ENCODE measurements around the gene TRAK1.
"Not testable (repeated sequence)": the region's sequence is repeated elsewhere in the genome, so short reads cannot be mapped to it uniquely, and the experiment has no call there.

The TRAK1 gene

DNA sequence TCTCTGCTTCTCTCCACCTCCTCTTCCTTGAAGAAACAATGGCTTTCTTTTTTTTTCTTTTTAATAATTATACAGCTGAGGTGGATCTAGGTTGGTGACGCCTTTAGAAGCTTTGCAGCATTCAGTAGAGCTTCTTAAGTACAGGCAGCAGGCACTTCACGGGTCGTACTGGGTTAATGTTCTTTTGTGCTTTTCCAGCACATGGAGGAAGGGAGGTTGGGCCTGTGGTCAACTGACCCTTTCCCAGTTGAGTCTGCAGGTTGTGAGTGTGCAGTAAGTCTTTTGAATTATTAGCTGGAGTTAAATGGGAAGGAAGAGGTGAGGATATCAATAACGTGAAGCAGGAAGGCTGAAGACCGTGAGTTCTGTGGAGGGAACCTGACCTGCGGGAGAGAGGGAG lies 7.0 kb downstream of the TRAK1 start:
- DNase-seq (ENCODE audit: low spot score): no peak

DNA sequence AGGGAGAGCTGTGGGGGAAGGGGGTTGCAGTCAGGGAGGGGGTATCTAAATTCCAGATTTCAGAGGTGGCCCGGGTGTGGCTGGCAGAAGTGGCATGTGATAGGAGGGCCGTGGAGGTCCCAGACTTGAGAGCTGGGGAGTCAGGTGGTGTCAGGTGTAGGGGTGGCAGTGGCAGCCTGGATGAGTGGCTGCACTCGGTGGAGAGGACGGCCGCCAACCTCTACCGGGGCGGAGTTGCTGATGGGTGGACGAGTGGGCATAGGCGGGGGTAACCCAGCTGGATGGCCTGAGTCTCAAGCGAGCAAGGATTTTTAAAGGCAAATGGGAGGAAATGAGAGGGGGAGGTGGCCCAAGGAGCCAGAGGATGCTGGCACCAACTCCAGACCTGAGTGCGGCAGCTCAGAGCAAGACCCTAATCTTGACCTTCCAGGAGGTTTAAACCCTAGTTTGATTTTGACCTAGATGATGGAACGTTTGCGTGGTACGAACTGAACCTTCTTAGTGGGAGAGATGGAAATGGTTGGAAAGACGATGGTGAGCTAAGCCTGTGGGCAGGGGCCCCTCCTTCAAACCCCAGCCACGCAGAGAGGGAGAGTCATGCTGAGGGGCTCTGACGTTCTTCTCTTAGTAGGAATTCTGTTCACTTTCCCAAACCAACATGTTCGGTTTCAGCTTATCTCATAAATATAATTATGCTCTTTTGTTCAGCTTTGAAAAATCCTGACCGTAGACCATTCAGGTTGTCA lies 8.0 kb downstream of the TRAK1 start:
- DNase-seq (ENCODE audit: low spot score): no peak

DNA sequence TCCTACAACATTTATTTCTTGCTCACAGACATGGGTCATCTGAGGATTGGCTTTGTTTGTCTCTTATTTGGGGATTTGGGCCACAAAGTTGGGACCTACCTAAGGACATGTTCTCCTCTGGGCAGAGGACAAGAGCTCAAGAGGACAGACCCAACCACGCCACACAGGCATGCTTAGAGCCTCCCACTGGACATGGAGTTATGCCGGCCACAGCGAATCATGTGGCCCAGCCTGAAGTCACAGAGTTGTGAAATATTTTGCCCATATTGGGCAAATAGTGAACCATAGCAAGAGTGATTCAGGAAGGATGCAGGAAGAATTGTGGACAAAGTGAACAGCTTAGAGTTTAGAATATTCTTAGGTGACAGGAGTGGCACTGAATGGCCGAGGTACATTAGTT lies 9.9 kb downstream of the TRAK1 start:
- no peak for DNase-seq (ENCODE audit: low spot score)

DNA sequence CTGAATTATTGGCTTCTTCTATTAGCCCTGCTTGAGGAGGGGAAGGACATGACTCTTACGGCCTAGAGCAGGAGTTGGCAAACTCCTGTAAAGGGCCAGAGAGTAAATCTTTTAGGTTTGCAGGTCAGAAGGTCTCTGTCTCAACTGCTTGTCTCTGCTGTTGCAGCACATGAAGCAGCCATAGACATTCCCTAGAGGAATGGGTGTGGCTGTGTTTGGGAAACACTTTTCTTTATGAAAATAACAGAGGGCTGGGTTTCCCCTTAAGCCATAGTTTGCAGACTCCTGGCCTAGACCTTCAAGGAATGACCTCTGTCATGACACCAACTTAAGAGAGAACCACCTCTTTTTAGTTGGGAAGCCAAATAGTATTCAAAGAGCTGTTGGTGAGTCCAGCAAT lies 10.3 kb downstream of the TRAK1 start:
- no peak for DNase-seq (ENCODE audit: low spot score)

DNA sequence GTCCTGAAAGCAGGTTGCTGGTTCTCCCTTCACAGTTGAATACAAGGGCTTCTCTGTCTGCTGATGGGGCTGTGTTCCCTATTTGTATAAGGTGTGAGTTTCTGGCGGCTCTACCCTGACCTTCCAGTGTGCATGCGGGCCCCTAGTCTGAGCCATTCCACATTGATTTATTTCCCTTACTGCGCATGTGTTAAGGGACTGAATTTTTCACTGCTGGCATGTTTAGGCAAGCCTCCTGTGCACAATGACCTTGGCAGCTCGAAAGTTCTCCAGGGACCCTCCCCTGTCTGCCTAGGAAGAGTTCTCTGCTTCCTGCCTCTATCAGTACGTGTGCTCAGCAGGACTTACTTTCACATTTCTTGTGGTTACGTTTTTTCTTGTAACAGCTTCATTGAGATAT lies 11.4 kb downstream of the TRAK1 start:
- DNase-seq (ENCODE audit: low spot score): no peak

DNA sequence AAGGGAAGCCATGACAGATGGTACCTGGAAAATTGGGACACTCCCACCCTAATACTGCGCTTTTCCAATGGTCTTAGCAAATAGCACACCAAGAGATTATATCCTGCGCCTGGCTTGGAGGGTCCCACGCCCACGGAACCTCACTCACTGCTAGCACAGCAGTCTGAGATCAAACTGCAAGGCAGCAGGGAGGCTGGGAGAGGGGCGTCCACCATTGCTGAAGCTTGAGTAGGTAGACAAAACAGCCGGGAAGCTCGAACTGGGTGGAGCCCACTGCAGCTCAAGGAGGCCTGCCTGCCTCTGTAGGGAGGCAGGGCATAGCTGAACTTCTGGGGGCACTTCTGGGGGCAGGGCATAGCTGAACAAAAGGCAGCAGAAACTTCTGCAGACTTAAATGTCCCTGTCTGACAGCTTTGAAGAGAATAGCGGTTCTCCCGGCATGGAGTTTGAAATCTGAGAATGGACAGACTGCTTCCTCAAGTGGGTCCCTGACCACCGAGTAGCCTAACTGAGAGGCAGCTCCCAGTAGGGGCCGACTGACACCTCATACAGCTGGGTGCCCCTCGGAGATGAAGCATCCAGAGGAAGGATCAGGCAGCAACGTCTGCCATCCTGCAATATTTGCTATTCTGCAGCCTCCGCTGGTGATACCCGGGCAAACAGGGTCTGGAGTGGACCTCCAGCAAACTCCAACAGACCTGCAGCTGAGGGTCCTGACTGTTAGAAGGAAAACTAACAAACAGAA lies 12.9 kb downstream of the TRAK1 start:
- not testable (repeated sequence) for DNase-seq (ENCODE audit: low spot score)

DNA sequence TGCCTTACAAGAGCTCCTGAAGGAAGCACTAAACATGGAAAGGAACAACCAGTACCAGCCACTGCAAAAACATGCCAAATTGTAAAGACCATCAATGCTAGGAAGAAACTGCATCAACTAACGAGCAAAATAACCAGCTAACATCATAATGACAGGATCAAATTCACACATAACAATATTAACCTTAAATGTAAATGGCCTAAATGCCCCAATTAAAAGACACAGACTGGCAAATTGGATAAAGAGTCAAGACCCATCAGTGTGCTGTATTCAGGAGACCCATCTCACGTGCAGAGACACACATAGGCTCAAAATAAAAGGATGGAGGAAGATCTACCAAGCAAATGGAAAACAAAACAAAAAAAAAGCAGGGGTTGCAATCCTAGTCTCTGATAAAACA lies 14.8 kb downstream of the TRAK1 start:
- DNase-seq (ENCODE audit: low spot score): not testable (repeated sequence)

DNA sequence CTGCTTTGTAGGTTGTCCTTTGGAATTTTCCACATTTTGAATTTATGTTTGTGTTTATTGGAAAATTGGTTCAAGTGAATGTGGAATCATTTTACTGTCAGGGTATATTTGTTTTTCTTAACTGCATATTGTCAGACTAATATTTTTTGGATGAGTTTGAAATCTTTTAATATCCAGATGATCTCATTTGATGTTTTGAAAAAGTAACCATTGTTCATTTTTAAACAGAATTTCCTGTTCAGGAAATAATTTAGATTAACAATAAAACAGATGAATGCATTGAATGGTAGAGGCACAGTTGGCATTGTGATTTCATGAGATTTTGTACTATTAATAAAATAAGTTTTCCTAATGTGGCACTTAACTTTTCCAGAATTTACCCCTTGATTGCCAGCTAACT lies 15.5 kb downstream of the TRAK1 start:
- DNase-seq (ENCODE audit: low spot score): no peak

DNA sequence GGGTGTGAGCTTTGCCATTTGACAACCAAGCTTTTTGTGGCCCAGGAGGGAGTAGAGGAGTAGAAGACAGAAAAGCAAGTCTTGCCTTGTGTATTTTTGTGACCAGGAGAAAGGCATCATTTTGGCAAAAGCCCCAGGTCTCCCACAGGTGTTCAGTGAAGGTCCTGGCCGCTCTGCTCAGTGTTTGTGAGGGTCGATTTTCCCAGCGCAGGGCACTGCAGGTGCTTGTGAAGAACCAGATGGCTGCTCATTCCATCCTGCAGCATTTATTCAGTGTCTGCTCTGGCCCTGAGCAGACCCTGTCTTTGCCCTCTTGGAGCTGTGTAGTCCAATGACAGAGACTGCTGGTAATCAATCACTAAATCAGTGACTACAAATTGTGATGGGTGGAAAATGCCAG lies 19.5 kb downstream of the TRAK1 start:
- DNase-seq (ENCODE audit: low spot score): no peak

DNA sequence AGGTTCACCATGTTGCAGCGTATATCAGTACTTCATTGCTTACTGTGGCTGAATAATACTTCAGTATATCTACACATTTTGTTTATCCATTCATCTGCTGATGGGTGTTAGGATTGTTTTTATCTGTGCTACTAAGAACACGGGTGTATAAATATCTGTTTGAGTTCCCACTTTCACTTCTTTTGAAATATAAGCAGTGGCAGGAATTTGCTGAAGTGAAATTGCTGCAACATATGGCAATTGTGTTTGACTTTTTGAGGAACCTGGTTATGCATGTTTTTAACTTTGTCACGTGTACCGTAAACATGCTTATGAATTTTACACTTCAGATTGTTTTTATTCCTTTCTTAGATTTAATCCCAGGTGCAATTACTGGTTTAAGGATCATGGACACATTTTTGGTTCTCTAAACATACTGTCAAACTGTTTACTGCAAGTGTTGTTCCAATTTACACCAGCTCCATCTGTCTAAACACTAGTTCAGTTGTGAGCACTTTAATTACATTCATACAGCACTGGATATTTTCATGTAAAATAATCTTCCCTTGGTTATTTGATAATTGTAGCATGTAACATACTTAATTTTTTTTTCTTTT lies 23.1 kb downstream of the TRAK1 start:
- DNase-seq (ENCODE audit: low spot score): no peak

DNA sequence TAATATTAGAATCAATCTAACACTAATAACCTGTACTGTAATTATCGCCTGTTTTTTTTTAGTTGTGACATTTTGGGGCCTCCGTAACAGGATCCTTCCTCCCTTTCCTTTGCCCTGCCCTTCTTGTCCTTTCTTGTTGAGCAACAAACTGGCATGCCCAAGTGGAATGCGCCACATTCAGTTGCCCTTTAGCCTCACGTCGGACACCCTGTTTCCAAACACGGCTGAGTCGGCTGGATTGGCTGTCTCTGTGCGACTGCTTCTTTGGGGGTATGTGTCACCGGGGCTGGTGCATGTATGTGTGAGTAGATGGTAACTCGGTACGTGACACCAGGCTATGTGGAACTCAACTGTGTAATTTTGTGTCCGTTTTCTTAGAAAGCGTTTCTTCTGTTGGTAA lies 24.1 kb downstream of the TRAK1 start:
- DNase-seq (ENCODE audit: low spot score): no peak

DNA sequence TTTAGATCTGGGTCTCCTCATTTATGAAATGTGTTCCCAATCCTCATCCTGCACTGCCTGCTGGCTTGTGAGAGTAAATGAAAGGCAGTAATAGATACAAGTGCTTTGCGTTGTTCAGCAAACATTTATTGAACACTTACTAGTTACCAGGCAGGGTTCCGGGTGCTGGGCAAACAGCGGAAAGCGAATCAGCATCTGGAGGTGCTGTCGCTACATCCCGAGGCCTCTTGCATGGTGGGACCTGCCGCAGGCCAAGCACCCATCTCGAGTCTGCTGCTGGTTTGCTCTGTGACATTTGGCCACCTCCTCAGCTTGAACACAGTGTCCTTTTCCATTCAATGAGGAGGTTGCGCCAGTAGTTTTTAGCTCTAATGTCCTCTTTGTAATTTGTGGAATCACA lies 24.8 kb downstream of the TRAK1 start:
- no peak for DNase-seq (ENCODE audit: low spot score)

DNA sequence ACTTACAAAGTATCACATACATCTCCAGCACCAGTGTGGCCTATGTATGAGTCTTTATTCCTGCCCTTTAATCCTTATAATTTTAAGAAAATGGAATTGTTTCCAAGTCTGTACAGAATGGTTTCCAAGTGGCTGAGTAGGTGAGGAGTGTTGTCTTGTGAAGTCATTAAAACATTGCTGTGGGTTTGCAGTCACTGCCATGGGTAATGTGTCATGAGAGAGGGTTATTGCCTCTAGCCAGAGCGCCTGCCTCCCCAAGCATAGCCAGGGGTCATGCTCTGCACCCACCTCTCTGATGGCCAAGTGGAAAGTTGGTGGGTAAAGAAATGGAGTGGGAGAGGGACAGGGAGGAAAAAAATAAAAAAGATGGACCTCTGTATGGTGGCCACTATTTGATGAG lies 25.3 kb downstream of the TRAK1 start:
- DNase-seq (ENCODE audit: low spot score): no peak

DNA sequence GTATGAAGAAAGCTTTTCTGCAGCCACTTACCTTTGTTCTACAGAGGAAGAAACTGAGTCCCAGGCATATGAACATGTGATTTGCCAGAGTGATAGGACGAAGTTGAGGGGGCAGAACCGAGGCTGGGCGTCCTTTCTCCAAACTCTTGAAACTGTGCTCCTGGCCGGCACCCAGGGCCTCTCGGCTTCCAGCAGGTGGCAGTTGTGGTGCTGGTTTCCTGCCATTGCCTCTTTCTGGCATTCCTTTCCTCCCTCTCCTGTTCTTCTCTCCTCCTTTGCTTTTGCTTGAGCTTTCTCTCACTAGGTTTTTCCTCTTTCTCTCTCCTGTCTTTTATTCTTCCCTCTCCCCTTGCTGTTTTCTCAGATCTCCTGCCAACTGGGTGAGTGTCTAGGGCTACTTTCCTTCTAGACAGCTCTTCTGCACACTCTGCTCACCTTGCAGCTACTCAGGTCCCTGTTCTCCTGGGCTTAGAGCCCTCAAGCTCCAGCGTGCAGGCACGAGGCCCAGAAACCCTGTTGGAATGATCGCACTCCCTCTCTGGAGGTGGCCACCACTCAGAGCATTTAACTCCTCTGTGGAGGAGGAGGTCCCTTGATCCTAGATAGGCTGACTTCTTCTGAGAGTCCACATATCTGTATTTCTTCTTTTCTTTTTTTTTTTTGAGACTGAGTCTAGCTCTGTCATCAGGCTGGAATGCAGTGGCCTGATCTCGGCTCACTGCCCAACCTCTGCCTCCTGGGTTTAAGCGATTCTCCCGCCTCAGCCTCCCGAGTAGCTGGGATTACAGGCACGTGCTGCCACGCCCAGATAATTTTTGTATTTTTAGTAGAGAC lies 26.2 kb downstream of the TRAK1 start:
- no peak for DNase-seq (ENCODE audit: low spot score)

DNA sequence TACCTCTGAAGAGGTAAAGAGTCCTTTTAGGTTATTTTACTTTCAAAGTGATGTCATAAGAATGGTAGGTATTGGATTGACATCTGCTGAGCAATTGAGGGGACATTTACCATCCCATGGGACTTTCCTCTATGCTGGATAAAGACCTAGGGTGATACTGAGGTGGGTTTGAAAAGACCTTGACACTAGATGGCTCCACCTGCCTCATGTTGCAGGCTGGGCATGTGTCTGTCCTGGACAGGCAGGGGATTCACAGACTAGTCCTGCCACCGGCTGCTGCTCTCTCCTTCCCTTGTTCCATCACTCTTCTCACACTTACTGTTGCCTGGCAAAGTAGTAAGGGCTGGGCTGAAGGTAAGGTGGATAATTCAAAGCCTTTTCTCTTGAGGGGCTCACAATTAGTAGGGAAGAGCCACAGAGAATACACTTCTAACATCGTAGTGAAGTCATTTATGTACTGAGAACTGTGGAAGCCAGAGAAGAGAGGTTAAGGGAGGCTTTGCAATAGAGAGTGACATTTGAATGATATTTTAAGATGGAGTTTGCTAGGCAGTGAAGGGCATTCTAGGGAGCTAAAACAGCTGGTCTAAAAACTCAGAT lies 27.7 kb downstream of the TRAK1 start:
- DNase-seq (ENCODE audit: low spot score): peak; percentile 63

DNA sequence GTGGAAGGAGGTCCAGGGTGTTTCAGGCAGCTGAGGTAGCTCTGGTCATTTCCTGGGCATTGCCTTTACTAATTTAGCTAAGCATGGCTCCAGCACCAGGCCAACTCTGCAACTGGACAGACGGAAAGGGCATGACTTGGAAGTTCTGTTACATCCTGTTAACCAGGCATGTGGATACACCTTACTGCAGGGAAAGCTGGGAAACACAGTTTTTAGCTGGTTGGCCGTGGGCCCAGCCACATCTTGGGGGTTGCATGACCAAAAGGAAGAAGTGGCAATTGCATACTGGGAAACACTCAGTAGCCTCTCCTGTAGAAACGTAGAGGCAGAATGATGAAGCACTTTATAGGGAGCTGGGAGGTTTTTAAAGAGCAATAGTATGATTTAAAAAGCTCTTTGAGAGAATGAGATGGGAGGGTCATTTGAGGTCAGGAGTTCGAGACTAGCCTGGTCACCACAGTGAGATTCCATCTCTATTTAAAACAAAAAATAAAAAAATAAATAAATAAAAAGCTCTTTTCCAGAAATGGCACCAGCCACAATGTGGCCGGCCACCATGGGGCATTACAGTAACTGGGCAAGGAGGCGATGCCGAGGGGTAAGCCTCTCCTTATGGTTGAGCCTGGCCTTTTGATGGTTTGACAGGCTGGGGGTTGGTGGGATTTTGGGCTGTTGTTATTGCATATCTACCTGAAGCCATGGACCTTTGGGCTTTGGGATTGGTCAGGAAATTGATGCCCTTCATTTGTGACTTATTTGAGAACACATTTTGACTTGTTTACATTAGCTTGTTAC lies 28.6 kb downstream of the TRAK1 start:
- no peak for DNase-seq (ENCODE audit: low spot score)

DNA sequence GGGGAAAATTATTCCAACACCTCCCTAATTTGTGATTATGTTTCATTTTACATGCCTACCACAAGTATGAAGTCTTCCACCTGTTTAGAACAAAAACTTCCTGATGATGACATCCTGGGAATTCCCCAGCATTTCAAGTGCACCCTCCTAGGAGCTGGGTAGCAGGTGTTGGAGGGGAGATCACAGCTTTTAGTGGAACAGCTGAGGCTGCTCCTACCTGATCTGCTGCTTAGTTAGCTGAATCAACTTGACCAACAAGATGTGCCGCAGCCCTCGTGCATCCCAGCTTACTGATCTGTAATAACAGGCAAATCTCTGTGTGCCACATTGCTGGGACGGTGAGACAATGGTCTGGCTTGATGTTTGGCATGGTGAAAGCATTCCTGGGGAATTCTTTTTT lies 29.7 kb downstream of the TRAK1 start:
- no peak for DNase-seq (ENCODE audit: low spot score)

DNA sequence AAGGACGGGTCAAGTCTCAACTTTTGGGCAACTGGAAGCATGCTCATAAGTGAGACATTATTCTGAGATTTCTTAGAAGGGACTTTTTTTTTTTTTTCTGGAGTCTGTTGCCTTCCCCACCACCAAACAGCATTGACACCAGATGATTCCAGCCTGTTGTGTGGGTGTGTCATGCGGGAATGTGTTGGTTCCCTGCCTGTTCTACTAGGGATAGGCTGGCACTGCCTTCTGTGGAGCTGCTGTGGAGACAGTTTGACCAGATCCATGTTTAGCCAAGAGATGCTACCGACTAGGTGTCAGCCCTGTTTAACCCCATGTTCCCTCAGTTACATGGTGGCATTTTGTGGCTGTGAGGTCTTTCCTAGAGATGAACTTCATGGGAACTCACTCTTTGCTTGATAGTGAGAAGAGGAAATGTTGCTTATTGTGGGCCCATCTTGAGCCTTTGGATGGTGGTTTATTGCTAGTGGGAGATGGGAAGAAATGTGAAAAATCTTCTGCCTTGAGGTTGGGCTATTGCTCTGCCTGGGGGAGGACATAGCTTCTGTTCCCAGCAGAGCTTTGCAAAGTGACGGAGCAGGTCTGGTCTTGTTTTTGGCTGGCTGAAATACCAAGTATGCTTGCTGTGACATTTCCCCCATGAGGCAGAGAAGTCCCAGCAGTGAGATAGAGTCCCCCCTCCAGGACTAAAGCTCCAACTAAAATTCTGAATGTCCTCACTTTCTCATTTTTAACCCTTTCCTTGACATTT lies 31.3 kb downstream of the TRAK1 start:
- no peak for DNase-seq (ENCODE audit: low spot score)

DNA sequence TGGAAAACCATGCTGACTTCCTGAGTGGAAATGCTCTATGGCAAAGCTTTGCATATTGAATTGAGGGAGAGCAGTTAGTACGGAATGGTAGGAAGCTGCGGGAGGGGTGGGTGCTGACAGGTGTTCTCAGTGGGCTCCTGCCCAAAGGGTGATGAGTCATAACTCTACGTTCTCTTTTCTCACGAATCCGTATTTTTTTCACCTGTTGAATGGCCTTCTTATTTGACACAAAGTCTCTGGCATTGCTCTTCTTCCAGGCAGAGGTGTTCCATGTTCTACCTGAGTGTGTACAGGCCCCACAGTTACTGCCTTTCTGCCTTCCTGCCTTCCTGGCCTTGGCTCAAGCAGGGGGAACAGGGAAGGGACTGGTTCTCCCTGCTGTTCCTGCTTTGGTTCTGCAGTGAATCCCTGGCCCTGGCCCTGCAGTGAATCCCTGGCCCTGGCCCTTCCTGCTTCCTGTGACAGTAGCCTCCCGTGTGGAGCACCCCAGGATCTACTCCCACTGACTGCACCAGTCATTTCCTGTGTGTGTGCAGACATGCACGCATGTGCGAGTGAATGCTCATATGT lies 31.9 kb downstream of the TRAK1 start:
- DNase-seq (ENCODE audit: low spot score): no peak
